Measurements from ENCODE around the gene GPR82. TPM values are rescaled to one million over a fixed set of nuclear protein-coding genes. Genes with fewer than 3 reads are reported as not detected.
A peak's percentile ranks its signal among the peaks of the same experiment; 100 is the strongest.

Gene GPR82
- total and polyA plus RNA-seq, 4 donors = 0.24 to 1.1 (median 0.42) TPM

DNA sequence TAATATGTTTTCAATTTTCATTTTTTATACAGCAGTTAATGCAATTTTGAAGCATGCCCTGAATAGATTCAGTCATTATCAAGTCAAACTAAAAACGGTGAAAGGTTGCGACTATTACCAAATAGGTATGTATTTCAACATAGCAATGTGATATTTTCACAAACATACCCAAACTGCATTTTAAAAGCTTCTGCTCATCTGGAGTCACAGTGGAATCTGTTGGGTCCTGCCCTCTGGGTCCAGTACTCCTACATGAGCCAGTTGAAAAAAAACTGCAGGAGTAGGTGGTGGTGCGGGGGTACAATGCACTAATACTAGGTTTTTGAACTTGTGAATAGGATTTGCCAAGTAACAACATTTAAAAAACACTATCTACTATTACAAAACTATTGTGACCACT is 34.3 kb upstream of the GPR82 start:
- Histone ChIP-seq H3K36me3 (ENCODE audit: control insufficient read depth in 4 of 4, insufficient read depth in 4 of 4, low read length in 4 of 4) (no peaks in the 10 kb centered on the region), H3K9ac (ENCODE audit: insufficient read depth in 1 of 2, low read length in 2 of 2) (no peak overlapping the region), H3K4me3 (no peak overlapping the region), H3K4me1 (ENCODE audit: control insufficient read depth in 5 of 5, insufficient read depth in 5 of 5, low read length in 5 of 5) (no peaks in the 10 kb centered on the region), H3K27me3 (ENCODE audit: control insufficient read depth in 3 of 3, insufficient read depth in 3 of 3, low read length in 2 of 3) (peaks cover 0 to 38% (median 2%) of the 10 kb centered on the region in 3 donors), H3K9me3 (ENCODE audit: control insufficient read depth in 4 of 4, insufficient read depth in 3 of 4, low read length in 3 of 4) (no peaks in the 10 kb centered on the region), H3K27ac (ENCODE audit: low read depth in 1 of 2, low read length in 1 of 2) (no peak overlapping the region)
- TF ChIP-seq, protein P1, sequence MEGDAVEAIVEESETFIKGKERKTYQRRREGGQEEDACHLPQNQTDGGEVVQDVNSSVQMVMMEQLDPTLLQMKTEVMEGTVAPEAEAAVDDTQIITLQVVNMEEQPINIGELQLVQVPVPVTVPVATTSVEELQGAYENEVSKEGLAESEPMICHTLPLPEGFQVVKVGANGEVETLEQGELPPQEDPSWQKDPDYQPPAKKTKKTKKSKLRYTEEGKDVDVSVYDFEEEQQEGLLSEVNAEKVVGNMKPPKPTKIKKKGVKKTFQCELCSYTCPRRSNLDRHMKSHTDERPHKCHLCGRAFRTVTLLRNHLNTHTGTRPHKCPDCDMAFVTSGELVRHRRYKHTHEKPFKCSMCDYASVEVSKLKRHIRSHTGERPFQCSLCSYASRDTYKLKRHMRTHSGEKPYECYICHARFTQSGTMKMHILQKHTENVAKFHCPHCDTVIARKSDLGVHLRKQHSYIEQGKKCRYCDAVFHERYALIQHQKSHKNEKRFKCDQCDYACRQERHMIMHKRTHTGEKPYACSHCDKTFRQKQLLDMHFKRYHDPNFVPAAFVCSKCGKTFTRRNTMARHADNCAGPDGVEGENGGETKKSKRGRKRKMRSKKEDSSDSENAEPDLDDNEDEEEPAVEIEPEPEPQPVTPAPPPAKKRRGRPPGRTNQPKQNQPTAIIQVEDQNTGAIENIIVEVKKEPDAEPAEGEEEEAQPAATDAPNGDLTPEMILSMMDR (IDR thresholded peaks at IDR 0.05; ENCODE audit: control extremely low read depth, extremely low read depth) = no peak
- DNase-seq (no peak), ATAC-seq (ENCODE audit: insufficient read depth, low FRiP score) (no peak)
- WGBS, 2 donors = 54 to 82% methylated on average over 3 of the region's 3 CpGs

DNA sequence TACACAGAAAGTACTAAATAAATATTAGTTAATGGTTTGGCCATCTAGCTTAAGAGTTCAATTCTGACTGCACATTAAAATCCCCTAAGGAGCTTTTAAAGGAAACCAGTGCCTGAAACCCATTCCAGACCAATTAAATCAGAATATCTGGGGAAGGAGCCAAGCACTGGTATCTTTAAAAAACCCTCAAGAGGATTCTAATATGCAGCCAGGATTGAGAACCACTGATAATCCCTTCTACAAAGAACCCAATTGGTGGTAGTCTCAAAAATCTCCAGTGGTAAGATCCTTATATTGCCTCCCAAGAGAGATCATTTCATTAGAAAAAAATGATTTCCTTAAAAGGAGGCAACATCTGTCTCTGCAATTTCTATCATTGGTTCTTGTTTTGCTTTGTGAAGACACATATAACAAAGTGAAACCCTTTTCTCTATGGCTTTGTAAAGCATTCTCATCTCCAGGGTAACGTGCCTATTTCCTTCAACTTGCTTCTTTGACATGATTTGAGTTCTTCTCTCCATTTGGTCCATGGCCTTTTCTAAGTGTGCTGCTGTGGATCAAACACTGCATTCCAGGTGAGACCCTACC is 31.7 kb upstream of the GPR82 start:
- Histone ChIP-seq H3K36me3 (ENCODE audit: control insufficient read depth in 4 of 4, insufficient read depth in 4 of 4, low read length in 4 of 4) (no peaks in the 10 kb centered on the region), H3K9ac (ENCODE audit: insufficient read depth in 1 of 2, low read length in 2 of 2) (no peak overlapping the region), H3K9me3 (ENCODE audit: control insufficient read depth in 4 of 4, insufficient read depth in 3 of 4, low read length in 3 of 4) (no peaks in the 10 kb centered on the region), H3K27me3 (ENCODE audit: control insufficient read depth in 3 of 3, insufficient read depth in 3 of 3, low read length in 2 of 3) (peaks cover 0 to 35% (median 0%) of the 10 kb centered on the region in 3 donors), H3K4me1 (ENCODE audit: control insufficient read depth in 5 of 5, insufficient read depth in 5 of 5, low read length in 5 of 5) (no peaks in the 10 kb centered on the region), H3K4me3 (no peak overlapping the region), H3K27ac (ENCODE audit: low read depth in 1 of 2, low read length in 1 of 2) (no peak overlapping the region)
- 68 to 88% methylated on average over 1 of the region's 1 CpG for WGBS, 2 donors
- DNase-seq (no peak), ATAC-seq (ENCODE audit: insufficient read depth, low FRiP score) (no peak)
- TF ChIP-seq, protein P1 (IDR thresholded peaks at IDR 0.05; ENCODE audit: control extremely low read depth, extremely low read depth) = no peak

DNA sequence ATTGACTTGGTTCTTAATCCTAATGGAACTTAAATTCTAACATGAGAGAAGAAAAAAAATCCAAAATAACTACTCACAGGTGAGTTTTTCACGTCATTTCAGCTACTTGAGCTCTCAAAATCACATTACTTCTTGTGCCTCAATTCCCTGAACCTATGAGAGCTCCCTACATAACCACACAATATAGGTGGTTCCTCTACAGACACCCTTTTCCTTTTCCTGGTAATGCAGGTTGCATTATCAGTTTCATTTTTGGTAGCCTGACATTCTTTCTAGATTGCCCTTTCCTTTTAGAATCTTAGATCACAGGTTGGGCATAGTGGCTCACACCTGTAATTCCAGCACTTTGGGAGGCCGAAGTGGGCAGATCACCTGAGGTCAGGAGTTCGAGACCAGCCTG is 31.0 kb upstream of the GPR82 start:
- H3K27ac ChIP-seq (ENCODE audit: low read depth in 1 of 2, low read length in 1 of 2) = no peak overlapping the region
- peaks cover 0 to 2% (median 0%) of the 10 kb centered on the region in 4 donors for H3K36me3 ChIP-seq (ENCODE audit: control insufficient read depth in 4 of 4, insufficient read depth in 4 of 4, low read length in 4 of 4)
- H3K9ac ChIP-seq (ENCODE audit: insufficient read depth in 1 of 2, low read length in 2 of 2) = no peak overlapping the region
- H3K4me1 ChIP-seq (ENCODE audit: control insufficient read depth in 5 of 5, insufficient read depth in 5 of 5, low read length in 5 of 5) = no peaks in the 10 kb centered on the region
- DNase-seq (no peak), ATAC-seq (ENCODE audit: insufficient read depth, low FRiP score) (no peak)
- peaks cover 0 to 37% (median 0%) of the 10 kb centered on the region in 3 donors for H3K27me3 ChIP-seq (ENCODE audit: control insufficient read depth in 3 of 3, insufficient read depth in 3 of 3, low read length in 2 of 3)
- no peaks in the 10 kb centered on the region for H3K9me3 ChIP-seq (ENCODE audit: control insufficient read depth in 4 of 4, insufficient read depth in 3 of 4, low read length in 3 of 4)
- 76 to 92% methylated on average over 2 to 3 of the region's 3 CpGs for WGBS, 2 donors
- TF ChIP-seq, protein P1 (IDR thresholded peaks at IDR 0.05; ENCODE audit: control extremely low read depth, extremely low read depth) = no peak
- no peak overlapping the region for H3K4me3 ChIP-seq

DNA sequence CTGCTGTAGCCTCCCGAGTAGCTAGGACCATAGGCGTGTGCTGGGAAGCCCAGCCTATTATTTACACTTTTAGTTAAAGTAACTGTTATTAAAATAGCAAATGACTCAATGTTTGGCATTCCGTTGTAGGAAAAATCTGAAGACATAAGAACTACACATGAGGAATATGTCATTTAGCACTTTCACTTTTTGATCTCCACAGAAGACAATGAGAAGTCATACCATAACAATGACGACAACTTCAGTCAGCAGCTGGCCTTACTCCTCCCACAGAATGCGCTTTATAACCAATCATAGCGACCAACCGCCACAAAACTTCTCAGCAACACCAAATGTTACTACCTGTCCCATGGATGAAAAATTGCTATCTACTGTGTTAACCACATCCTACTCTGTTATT is 28.6 kb upstream of the GPR82 start:
- ATAC-seq (ENCODE audit: insufficient read depth, low FRiP score) = no peak
- peak in 2 of 3 donors; percentile 6 to 24 for DNase-seq
- TF ChIP-seq, protein P1 (IDR thresholded peaks at IDR 0.05; ENCODE audit: control extremely low read depth, extremely low read depth) = no peak
- H3K4me1 ChIP-seq (ENCODE audit: control insufficient read depth in 5 of 5, insufficient read depth in 5 of 5, low read length in 5 of 5) = no peaks in the 10 kb centered on the region
- H3K36me3 ChIP-seq (ENCODE audit: control insufficient read depth in 4 of 4, insufficient read depth in 4 of 4, low read length in 4 of 4) = peaks cover 0 to 2% (median 0%) of the 10 kb centered on the region in 4 donors
- H3K4me3 ChIP-seq = no peak overlapping the region
- no peaks in the 10 kb centered on the region for H3K9me3 ChIP-seq (ENCODE audit: control insufficient read depth in 4 of 4, insufficient read depth in 3 of 4, low read length in 3 of 4)
- H3K27me3 ChIP-seq (ENCODE audit: control insufficient read depth in 3 of 3, insufficient read depth in 3 of 3, low read length in 2 of 3) = peaks cover 0 to 39% (median 0%) of the 10 kb centered on the region in 3 donors
- 74 to 88% methylated on average over 7 of the region's 7 CpGs for WGBS, 2 donors
- H3K27ac ChIP-seq (ENCODE audit: low read depth in 1 of 2, low read length in 1 of 2) = no peak overlapping the region
- H3K9ac ChIP-seq (ENCODE audit: insufficient read depth in 1 of 2, low read length in 2 of 2) = no peak overlapping the region
